Transverse colon (tissue), 4 donors: ENCODE results near the gene C21orf58. TPM values are rescaled to one million over a fixed set of nuclear protein-coding genes. Genes with fewer than 3 reads are reported as not detected.

Experiments used
- DNase-seq: peaks from one replicate; pipeline ENCODE4 v3.0.0-alpha.2; 2019
- H3K27ac ChIP-seq, 4 donors: fragments of 200-600 bp; sonication (generic); 2 replicates each; pipeline ENCODE4 v1.5.1; 2016 to 2018; ENCODE audit warnings: inconsistent platforms in 4 of 4
- H3K27me3 ChIP-seq: fragments of 200-600 bp; sonication (generic); 2 replicates; pipeline ENCODE4 v1.5.1; 2017; ENCODE audit warnings: inconsistent platforms
- H3K36me3 ChIP-seq, 4 donors: fragments of 200-600 bp; sonication (generic); 2 replicates each; pipeline ENCODE4 v1.5.1; 2017 to 2019; ENCODE audit warnings: inconsistent platforms in 4 of 4
- H3K4me1 ChIP-seq, 4 donors: fragments of 200-600 bp; sonication (generic); 2 replicates each; pipeline ENCODE4 v1.5.1; 2017 to 2020; ENCODE audit warnings: inconsistent platforms in 4 of 4
- H3K4me3 ChIP-seq, 4 donors: fragments of 200-600 bp; sonication (generic); 1 replicate in 1 of 4; 2 replicates in 3 of 4; pipeline versions ENCODE4 v1.5.1 to v1.6.1; 2017 to 2019; ENCODE audit warnings: inconsistent platforms in 4 of 4
- H3K9me3 ChIP-seq, 2 donors: fragments of 200-600 bp; sonication (generic); 2 replicates each; pipeline ENCODE4 v1.5.1; 2017 to 2019; ENCODE audit warnings: inconsistent platforms in 2 of 2
- CTCF ChIP-seq, 5 experiments: fragments of 200-600 bp in 3 of 5; fragments of 450-650 bp in 2 of 5; sonication (generic) in 3 of 5; IDR thresholded peaks; 1 replicate in 2 of 5; 2 replicates in 3 of 5; pipeline ENCODE4 v1.5.1; 2016 to 2017; ENCODE audit warnings: antibody characterized with exemption in 5 of 5, inconsistent platforms in 3 of 5, mild to moderate bottlenecking in 2 of 5, moderate library complexity in 1 of 5
- EP300 ChIP-seq: sonication (generic); formaldehyde crosslinking; IDR thresholded peaks from one replicate; pipeline ENCODE4 v1.6.1; 2017; ENCODE audit warnings: antibody characterized with exemption, low read depth
- POLR2A ChIP-seq: fragments of 450-650 bp; IDR thresholded peaks from one replicate; pipeline ENCODE4 v1.6.1; 2016; ENCODE audit warnings: antibody characterized with exemption, mild to moderate bottlenecking, moderate library complexity
- POLR2AphosphoS5 ChIP-seq, 3 donors: sonication (generic); formaldehyde crosslinking; IDR thresholded peaks; one replicate each; pipeline ENCODE4 v1.6.1; 2016; ENCODE audit warnings: antibody characterized with exemption in 3 of 3
- WGBS, 2 donors: methylation state at CpG; one replicate each; pipeline ENCODE4 v1.1.5; 2018; ENCODE audit warnings: low coverage in 1 of 2; 5-methylcytosine and 5-hydroxymethylcytosine counted together
- in situ Hi-C, 4 donors: fragments of 200-750 bp; cut with MboI; loops; one replicate each; pipeline versions ENCODE4 v1.15.0 to v1.15.1; 2017; ENCODE audit warnings: low sequenced_read_pairs in 3 of 4, low pct_ligation_motif_present in 1 of 4, low pct_unique_long_range_greater_than_20kb in 1 of 4
- intact Hi-C: fragments of 100-400 bp; cut with DNase I; formaldehyde crosslinking; loops from one replicate; pipeline ENCODE4 v1.15.1; 2023; ENCODE audit warnings: low total_unique reads
- total RNA-seq, 4 donors: library from RNA; depleted of rRNA; stranded (reverse); fragments of >200 nt; gene quantifications; one replicate each; pipeline ENCODE4 v1.1.0, GENCODE V29; 2016

Gene C21orf58
- total RNA-seq, 4 donors from 2014 or later: 2.5 to 79.8 (median 7.6) TPM

DNA sequence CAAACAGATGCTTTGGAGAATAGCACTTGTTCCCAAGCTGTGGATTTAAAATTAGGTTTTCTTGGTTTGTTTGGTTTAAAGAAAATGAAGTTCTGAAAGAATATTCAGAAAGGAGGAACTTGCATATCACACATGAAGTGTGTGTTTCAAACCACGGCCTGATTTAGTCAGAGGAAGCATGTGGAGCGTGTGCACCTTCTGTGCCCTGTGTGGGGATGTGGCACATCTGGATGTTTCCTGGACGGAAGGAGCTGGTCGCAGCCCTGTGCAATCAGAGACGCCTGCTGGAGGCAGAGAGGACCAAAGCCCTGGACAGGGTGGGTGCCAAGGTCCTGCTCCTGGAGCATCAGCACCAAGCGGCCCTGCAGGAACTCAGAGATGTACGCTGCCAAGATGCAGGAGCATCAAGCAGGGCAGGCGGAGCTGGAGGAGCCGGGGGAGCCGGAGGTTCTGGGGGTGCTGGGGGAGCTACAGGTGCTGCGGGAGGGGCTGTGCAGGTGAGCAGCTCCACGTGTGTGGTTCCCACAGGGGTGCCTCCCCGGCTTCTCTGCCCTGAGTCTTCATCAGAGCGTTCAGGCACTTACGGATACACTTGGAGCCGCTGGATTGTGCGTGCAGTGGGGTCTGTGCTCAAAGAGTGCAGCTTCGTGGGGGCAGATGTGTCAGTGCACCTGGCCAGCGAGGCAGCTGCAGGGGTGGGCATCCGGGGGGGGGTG is 46.0 kb upstream of the C21orf58 start:
- in situ Hi-C loops: no loop called here
- no peak overlapping the region for H3K4me3 ChIP-seq
- H3K9me3 ChIP-seq: no peaks in the 10 kb centered on the region
- peaks cover 0 to 4% (median 0%) of the 10 kb centered on the region in 4 donors for H3K4me1 ChIP-seq
- H3K27ac ChIP-seq: no peak overlapping the region
- WGBS, 2 donors: 89% methylated on average over 20 of the region's 20 CpGs; no CpG with 5 or more reads in 1 of the 2 donors
- no peak for TF ChIP-seq CTCF (IDR thresholded peaks at IDR 0.05)
- no peak for TF ChIP-seq EP300
- TF ChIP-seq POLR2A: no peak
- no peak for TF ChIP-seq POLR2AphosphoS5 (IDR thresholded peaks at IDR 0.05)
- DNase-seq: no peak
- no peaks in the 10 kb centered on the region for H3K27me3 ChIP-seq
- peaks cover 0 to 16% (median 5%) of the 10 kb centered on the region in 4 donors for H3K36me3 ChIP-seq
- intact Hi-C loops: no loop called here

DNA sequence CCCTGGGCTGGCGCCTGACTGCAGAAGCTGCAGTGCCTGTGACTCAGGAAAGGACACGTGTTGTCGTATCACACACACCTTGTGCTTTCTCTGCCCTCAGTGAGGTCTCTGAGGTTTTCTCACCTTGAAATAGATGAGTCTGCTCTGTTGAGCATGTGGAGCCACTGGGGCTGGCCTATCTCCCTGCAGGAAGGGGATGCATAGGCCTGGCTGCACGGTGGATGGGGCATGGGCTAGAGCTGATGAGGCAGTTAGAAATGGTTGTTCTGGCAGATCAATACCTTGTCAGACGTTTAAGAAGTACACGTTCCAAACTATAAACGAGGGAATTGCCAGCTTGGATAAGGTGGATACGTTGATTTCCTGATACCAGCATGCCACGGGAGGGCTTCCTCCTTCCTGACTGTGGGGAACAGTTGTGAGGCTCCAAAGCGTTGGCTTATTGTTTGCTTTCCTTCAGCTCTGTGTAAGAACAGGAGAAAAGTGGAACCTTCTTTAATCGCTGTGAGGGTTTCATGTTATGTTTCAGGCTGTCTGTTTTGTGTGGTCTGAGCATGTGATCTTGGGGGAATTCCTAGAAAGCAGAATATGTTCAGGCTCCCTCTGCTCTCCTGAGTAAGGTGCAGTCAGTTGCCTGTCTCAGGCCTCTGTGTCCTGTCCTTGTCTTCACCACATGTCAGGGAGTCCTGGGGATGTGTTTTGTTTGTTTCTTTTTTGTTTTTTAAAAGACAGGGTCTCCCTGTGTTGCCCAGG is 45.0 kb upstream of the C21orf58 start:
- Histone ChIP-seq H3K27ac (no peak overlapping the region), H3K9me3 (no peaks in the 10 kb centered on the region), H3K36me3 (peaks cover 0 to 23% (median 10%) of the 10 kb centered on the region in 4 donors), H3K4me3 (no peak overlapping the region), H3K4me1 (peaks cover 0 to 4% (median 0%) of the 10 kb centered on the region in 4 donors), H3K27me3 (no peaks in the 10 kb centered on the region)
- DNase-seq: no peak
- in situ Hi-C loops: no loop called here
- TF ChIP-seq POLR2AphosphoS5 (IDR thresholded peaks at IDR 0.05): no peak
- TF ChIP-seq POLR2A: no peak
- intact Hi-C loops: no loop called here
- WGBS, 2 donors: 39 to 63% methylated on average over 7 to 11 of the region's 11 CpGs

- 60 to 98% methylated on average over 1 to 20 of the region's 20 CpGs for WGBS, 2 donors
- Histone ChIP-seq H3K4me3 (no peak overlapping the region), H3K36me3 (peaks cover 0 to 32% (median 13%) of the 10 kb centered on the region in 4 donors), H3K27ac (no peak overlapping the region), H3K27me3 (no peaks in the 10 kb centered on the region), H3K9me3 (no peaks in the 10 kb centered on the region), H3K4me1 (peaks cover 0 to 4% (median 0%) of the 10 kb centered on the region in 4 donors)
- TF ChIP-seq POLR2AphosphoS5 (IDR thresholded peaks at IDR 0.05): no peak
- TF ChIP-seq POLR2A: no peak
- TF ChIP-seq CTCF (IDR thresholded peaks at IDR 0.05): no peak
- no peak for TF ChIP-seq EP300
- DNase-seq: no peak
- intact Hi-C loops (no loop called here), in situ Hi-C loops (no loop called here)
Measured at GRCh38 chr21:46366966-46367365, 43.3 kb upstream of the C21orf58 start.

- H3K4me3 ChIP-seq: no peak overlapping the region
- no peaks in the 10 kb centered on the region for H3K9me3 ChIP-seq
- in situ Hi-C loops (no loop called here), intact Hi-C loops (no loop called here)
- H3K36me3 ChIP-seq: peaks cover 0 to 32% (median 15%) of the 10 kb centered on the region in 4 donors
- H3K27ac ChIP-seq: no peak overlapping the region
- WGBS, 2 donors: 67 to 94% methylated on average over 3 to 19 of the region's 19 CpGs
- H3K27me3 ChIP-seq: no peaks in the 10 kb centered on the region
- no peak for DNase-seq
- H3K4me1 ChIP-seq: peaks cover 0 to 4% (median 0%) of the 10 kb centered on the region in 4 donors
- no peak for TF ChIP-seq POLR2AphosphoS5 (IDR thresholded peaks at IDR 0.05)
- no peak for TF ChIP-seq CTCF (IDR thresholded peaks at IDR 0.05)
- TF ChIP-seq POLR2A: no peak
- TF ChIP-seq EP300: no peak
Measured at GRCh38 chr21:46366561-46366960, 42.9 kb upstream of the C21orf58 start.
